MCF 10A (cell line): ENCODE data around the gene TCN2. TPM values are rescaled to one million over a fixed set of nuclear protein-coding genes. Genes with fewer than 3 reads are reported as not detected.
"Not testable (repeated sequence)": the region's sequence is repeated elsewhere in the genome, so short reads cannot be mapped to it uniquely, and the experiment has no call there.

Experiments
- BruUV-seq: library from RNA; stranded (reverse); fragments of 400-500 nt; replicated peaks from 2 replicates; lab custom pipeline; 2021; lab: Mats Ljungman, UMichigan
- CTCF ChIA-PET: fragments of 300-600 bp; sonication (Branson Sonifier 250); formaldehyde crosslinking; extraction: SDS; loops from one replicate; lab custom pipeline; 2021; ENCODE audit warnings: antibody characterized with exemption, inconsistent platforms; lab: Yijun Ruan, JAX
- POLR2A ChIA-PET: fragments of 300-600, 350-650 bp; sonication (Branson Sonifier 250); formaldehyde crosslinking; extraction: SDS; loops from one replicate; lab custom pipeline; 2020; ENCODE audit warnings: antibody characterized with exemption, inconsistent platforms; lab: Yijun Ruan, JAX
- DNase-seq: peaks from one replicate; pipeline ENCODE4 v3.0.0-alpha.2; 2018; ENCODE audit not compliant: unreplicated experiment
- H3K27ac Mint-ChIP-seq: one replicate; pipeline ENCODE4 v1.8.0; 2022; ENCODE audit warnings: mild to moderate bottlenecking, low read depth, mixed read lengths; ENCODE audit not compliant: unreplicated experiment
- H3K27me3 Mint-ChIP-seq: one replicate; pipeline ENCODE4 v1.8.0; 2022; ENCODE audit warnings: mixed read lengths; ENCODE audit not compliant: insufficient read depth, unreplicated experiment
- H3K36me3 Mint-ChIP-seq: one replicate; pipeline ENCODE4 v1.8.0; 2022; ENCODE audit warnings: mild to moderate bottlenecking, moderate library complexity, mixed read lengths; ENCODE audit not compliant: insufficient read depth, unreplicated experiment
- H3K4me1 Mint-ChIP-seq: one replicate; pipeline ENCODE4 v1.8.0; 2022; ENCODE audit warnings: mixed read lengths; ENCODE audit not compliant: insufficient read depth, unreplicated experiment
- H3K4me3 Mint-ChIP-seq: one replicate; pipeline ENCODE4 v1.8.0; 2022; ENCODE audit warnings: mild to moderate bottlenecking, moderate library complexity, mixed read lengths; ENCODE audit not compliant: unreplicated experiment
- H3K9me3 Mint-ChIP-seq: one replicate; pipeline ENCODE4 v1.8.0; 2022; ENCODE audit warnings: mixed read lengths; ENCODE audit not compliant: unreplicated experiment
- CTCF ChIP-seq: fragments of 200-600 bp; IDR thresholded peaks from one replicate; pipeline ENCODE4 v1.8.0; 2022; ENCODE audit warnings: antibody characterized with exemption, mild to moderate bottlenecking; ENCODE audit not compliant: unreplicated experiment
- intact Hi-C: fragments of 100-400 bp; cut with micrococcal nuclease; formaldehyde crosslinking; loops from 2 replicates; pipeline ENCODE4 v1.14.1; 2022
- total RNA-seq: library from RNA; stranded (reverse); gene quantifications from 2 replicates; pipeline ENCODE4 v1.2.3, GENCODE V29; 2022

Gene TCN2
- total RNA-seq, 1 experiment from 2014 or later, result 1.4 TPM

GRCh38 chr22:30564045-30564760, 42.8 kb upstream of the TCN2 start:
- no TSS peak for BruUV-seq
- no peak overlapping the region for H3K4me3 Mint-ChIP-seq
- intact Hi-C loops, result no loop called here
- ChIA-PET CTCF (interaction anchor here (1.2 kb wide), 1 partner anchor 78 kb away, joined by 4 read pairs; no protein-coding TSS in a partner anchor), POLR2A (no interaction called here)
- peaks cover 15% of the 10 kb centered on the region for H3K27me3 Mint-ChIP-seq
- no peaks in the 10 kb centered on the region for H3K36me3 Mint-ChIP-seq
- TF ChIP-seq CTCF, result no peak
- H3K4me1 Mint-ChIP-seq, result peaks cover 5% of the 10 kb centered on the region
- H3K27ac Mint-ChIP-seq, result no peak overlapping the region
- H3K9me3 Mint-ChIP-seq, result no peaks in the 10 kb centered on the region
- no peak for DNase-seq

- BruUV-seq, result no TSS peak
- no peak overlapping the region for H3K4me3 Mint-ChIP-seq
- H3K9me3 Mint-ChIP-seq, result no peaks in the 10 kb centered on the region
- intact Hi-C loops, result no loop called here
- no peaks in the 10 kb centered on the region for H3K36me3 Mint-ChIP-seq
- ChIA-PET POLR2A (interaction anchor here (0.6 kb wide), 1 partner anchor 13 kb away, joined by 3 read pairs; no protein-coding TSS in a partner anchor), CTCF (interaction anchor here (0.7 to 1.2 kb wide), 2 partner anchors 12 to 79 kb away, joined by 3 to 4 read pairs; no protein-coding TSS in a partner anchor)
- TF ChIP-seq CTCF, result no peak
- no peak for DNase-seq
- H3K4me1 Mint-ChIP-seq, result peaks cover 5% of the 10 kb centered on the region
- no peak overlapping the region for H3K27ac Mint-ChIP-seq
- peaks cover 20% of the 10 kb centered on the region for H3K27me3 Mint-ChIP-seq
These were observed 42.2 kb upstream of the TCN2 start for GRCh38 chr22:30564761-30565119.

GRCh38 chr22:30565341-30565740, 41.6 kb upstream of the TCN2 start:
- peaks cover 23% of the 10 kb centered on the region for H3K27me3 Mint-ChIP-seq
- H3K4me1 Mint-ChIP-seq, result peaks cover 5% of the 10 kb centered on the region
- no peak overlapping the region for H3K27ac Mint-ChIP-seq
- no peak for TF ChIP-seq CTCF
- no peak overlapping the region for H3K4me3 Mint-ChIP-seq
- ChIA-PET CTCF (interaction anchor here (0.7 to 1.2 kb wide), 2 partner anchors 12 to 80 kb away, joined by 3 to 4 read pairs; no protein-coding TSS in a partner anchor), POLR2A (interaction anchor here (0.6 to 1.0 kb wide), 2 partner anchors 13 to 26 kb away, joined by 3 read pairs; partner anchors contain the start of gene PES1)
- BruUV-seq, result no TSS peak
- H3K36me3 Mint-ChIP-seq, result no peaks in the 10 kb centered on the region
- no peaks in the 10 kb centered on the region for H3K9me3 Mint-ChIP-seq
- no peak for DNase-seq
- intact Hi-C loops, result no loop called here

- DNase-seq, result no peak
- BruUV-seq, result no TSS peak
- peaks cover 23% of the 10 kb centered on the region for H3K27me3 Mint-ChIP-seq
- intact Hi-C loops, result no loop called here
- CTCF ChIA-PET, result no interaction called here
- TF ChIP-seq CTCF, result no peak
- H3K4me3 Mint-ChIP-seq, result no peak overlapping the region
- no peaks in the 10 kb centered on the region for H3K36me3 Mint-ChIP-seq
- no peaks in the 10 kb centered on the region for H3K9me3 Mint-ChIP-seq
- POLR2A ChIA-PET, result interaction anchor here (1.0 to 1.2 kb wide), 2 partner anchors 25 to 33 kb away, joined by 3 read pairs; partner anchors contain the start of gene PES1
- peaks cover 5% of the 10 kb centered on the region for H3K4me1 Mint-ChIP-seq
- H3K27ac Mint-ChIP-seq, result no peak overlapping the region
These were observed 40.8 kb upstream of the TCN2 start for GRCh38 chr22:30566125-30566524.

GRCh38 chr22:30567277-30567676, 39.7 kb upstream of the TCN2 start:
- peaks cover 23% of the 10 kb centered on the region for H3K27me3 Mint-ChIP-seq
- CTCF ChIA-PET, H3K27ac Mint-ChIP-seq, H3K36me3 Mint-ChIP-seq, H3K9me3 Mint-ChIP-seq, DNase-seq, H3K4me3 Mint-ChIP-seq, intact Hi-C loops, H3K4me1 Mint-ChIP-seq, POLR2A ChIA-PET, BruUV-seq: not testable (repeated sequence)
